ENCODE data around the gene ASB10. TPM values are rescaled to one million over a fixed set of nuclear protein-coding genes. Genes with fewer than 3 reads are reported as not detected.

Gene ASB10
- polyA plus RNA-seq, 3 donors: not detected

DNA sequence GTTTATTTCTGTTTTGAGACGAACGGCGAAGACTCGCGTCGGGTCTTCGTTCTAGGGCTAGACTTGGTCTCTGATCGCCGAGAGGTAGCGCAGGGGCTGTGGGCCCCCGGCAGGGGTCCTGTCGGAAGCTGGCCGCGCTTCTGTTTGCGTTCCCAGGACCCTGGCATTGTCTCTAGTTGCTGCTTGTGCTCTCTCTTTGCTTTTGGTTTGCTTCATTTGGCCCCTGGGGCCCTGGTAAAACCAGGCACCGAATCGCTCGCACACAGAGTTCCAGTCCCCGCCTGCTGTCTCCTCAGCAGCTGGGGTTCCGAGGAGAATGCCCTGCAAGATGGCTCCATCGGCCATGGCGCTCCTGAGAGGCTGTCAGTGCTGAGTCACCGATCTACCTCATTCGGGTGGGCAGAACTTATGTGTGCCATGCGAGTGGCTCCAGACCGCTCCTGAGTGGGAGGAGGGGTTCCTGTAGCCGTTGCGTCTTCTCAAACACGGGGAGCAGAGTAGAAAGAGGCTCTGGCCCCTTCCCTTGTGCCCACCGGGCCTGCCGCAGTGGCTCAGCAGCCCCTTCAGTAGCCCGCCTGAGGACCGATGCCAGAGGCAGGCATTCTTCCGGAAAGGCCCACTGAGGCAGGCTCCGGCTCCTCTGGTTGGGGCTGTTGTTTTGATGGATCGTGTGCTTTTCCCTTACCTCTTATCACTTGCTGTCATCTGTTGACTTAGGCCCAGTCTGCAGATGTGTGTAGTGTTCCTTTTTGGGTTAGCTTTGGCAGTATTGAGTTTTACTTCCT lies 46.1 kb upstream of the ASB10 start:
- peaks cover 20 to 24% of the 10 kb centered on the region in 2 donors for H3K4me1 ChIP-seq (ENCODE audit: control insufficient read depth in 1 of 2, insufficient read depth in 2 of 2, low read length in 2 of 2)

More for the DNA sequence above, 46.1 kb upstream of the ASB10 start:
- 0% methylated on average over 23 of the region's 36 CpGs for WGBS (ENCODE audit: insufficient coverage)
- Histone ChIP-seq H3K27ac (ENCODE audit: low read depth in 1 of 2, low read length in 2 of 2) (peak overlapping the region; percentile 78 to 93), H3K27me3 (ENCODE audit: control insufficient read depth in 2 of 2, insufficient read depth in 2 of 2, low read length in 2 of 2) (no peaks in the 10 kb centered on the region), H2AFZ (ENCODE audit: insufficient read depth, low read depth, low read length, poor library complexity, severe bottlenecking) (peak overlapping the region; percentile 81), H3K4me2 (replicated peaks; ENCODE audit: extremely low read depth, low read length, poor library complexity, severe bottlenecking) (peak overlapping the region; percentile 87), H3K36me3 (replicated peaks in 1 of 2; ENCODE audit: control insufficient read depth in 1 of 2, insufficient read depth in 2 of 2, low read length in 2 of 2) (peaks cover 33 to 41% of the 10 kb centered on the region in 2 donors), H3K79me2 (ENCODE audit: insufficient read depth, low read length) (peaks cover 46% of the 10 kb centered on the region), H4K20me1 (ENCODE audit: insufficient read depth, low read length) (peaks cover 49% of the 10 kb centered on the region), H3K9ac (ENCODE audit: insufficient read depth, low read length, poor library complexity, severe bottlenecking) (peak overlapping the region; percentile 93), H3K9me3 (replicated peaks in 1 of 2; ENCODE audit: control insufficient read depth in 1 of 2, insufficient read depth in 1 of 2, low read length in 2 of 2) (no peaks in the 10 kb centered on the region), H3K4me3 (replicated peaks in 1 of 3; ENCODE audit: low read depth in 2 of 3, low read length in 3 of 3) (peak overlapping the region; percentile 65 to 95 (median 85))
- Mint-ChIP-seq H3K4me3 (peak overlapping the region; percentile 100), H3K9me3 (peaks cover 0 to 3% (median 0%) of the 10 kb centered on the region in 7 donors), H3K27ac (peak overlapping the region; percentile 95 to 99 (median 98)), H3K27me3 (ENCODE audit: low read depth in 3 of 3) (peaks cover 2 to 3% (median 3%) of the 10 kb centered on the region in 3 donors), H3K4me1 (peaks cover 26% of the 10 kb centered on the region), H3K36me3 (peaks cover 33 to 37% of the 10 kb centered on the region in 2 donors)
- intact Hi-C loops (cut with micrococcal nuclease): loop anchor here in 1 of 2 donors (5.0 kb wide), 1 partner anchor 39 kb away; no protein-coding TSS in a partner anchor
- TF ChIP-seq, protein P1, sequence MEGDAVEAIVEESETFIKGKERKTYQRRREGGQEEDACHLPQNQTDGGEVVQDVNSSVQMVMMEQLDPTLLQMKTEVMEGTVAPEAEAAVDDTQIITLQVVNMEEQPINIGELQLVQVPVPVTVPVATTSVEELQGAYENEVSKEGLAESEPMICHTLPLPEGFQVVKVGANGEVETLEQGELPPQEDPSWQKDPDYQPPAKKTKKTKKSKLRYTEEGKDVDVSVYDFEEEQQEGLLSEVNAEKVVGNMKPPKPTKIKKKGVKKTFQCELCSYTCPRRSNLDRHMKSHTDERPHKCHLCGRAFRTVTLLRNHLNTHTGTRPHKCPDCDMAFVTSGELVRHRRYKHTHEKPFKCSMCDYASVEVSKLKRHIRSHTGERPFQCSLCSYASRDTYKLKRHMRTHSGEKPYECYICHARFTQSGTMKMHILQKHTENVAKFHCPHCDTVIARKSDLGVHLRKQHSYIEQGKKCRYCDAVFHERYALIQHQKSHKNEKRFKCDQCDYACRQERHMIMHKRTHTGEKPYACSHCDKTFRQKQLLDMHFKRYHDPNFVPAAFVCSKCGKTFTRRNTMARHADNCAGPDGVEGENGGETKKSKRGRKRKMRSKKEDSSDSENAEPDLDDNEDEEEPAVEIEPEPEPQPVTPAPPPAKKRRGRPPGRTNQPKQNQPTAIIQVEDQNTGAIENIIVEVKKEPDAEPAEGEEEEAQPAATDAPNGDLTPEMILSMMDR (IDR thresholded peaks at IDR 0.05): no peak
- peak; percentile 68 to 79 (median 75) for DNase-seq

Data from CD14-positive monocyte (primary cell).